DMS153 treated with DMSO at 0.1 percent for 48 hours (cell line): ENCODE measurements around the gene RTF2.

ENCODE experiments used
- DNase-seq: peaks from one replicate; lab custom pipeline; 2025; ENCODE audit not compliant: unreplicated experiment; lab: John Stamatoyannopoulos, UW

RTF2 gene

DNA sequence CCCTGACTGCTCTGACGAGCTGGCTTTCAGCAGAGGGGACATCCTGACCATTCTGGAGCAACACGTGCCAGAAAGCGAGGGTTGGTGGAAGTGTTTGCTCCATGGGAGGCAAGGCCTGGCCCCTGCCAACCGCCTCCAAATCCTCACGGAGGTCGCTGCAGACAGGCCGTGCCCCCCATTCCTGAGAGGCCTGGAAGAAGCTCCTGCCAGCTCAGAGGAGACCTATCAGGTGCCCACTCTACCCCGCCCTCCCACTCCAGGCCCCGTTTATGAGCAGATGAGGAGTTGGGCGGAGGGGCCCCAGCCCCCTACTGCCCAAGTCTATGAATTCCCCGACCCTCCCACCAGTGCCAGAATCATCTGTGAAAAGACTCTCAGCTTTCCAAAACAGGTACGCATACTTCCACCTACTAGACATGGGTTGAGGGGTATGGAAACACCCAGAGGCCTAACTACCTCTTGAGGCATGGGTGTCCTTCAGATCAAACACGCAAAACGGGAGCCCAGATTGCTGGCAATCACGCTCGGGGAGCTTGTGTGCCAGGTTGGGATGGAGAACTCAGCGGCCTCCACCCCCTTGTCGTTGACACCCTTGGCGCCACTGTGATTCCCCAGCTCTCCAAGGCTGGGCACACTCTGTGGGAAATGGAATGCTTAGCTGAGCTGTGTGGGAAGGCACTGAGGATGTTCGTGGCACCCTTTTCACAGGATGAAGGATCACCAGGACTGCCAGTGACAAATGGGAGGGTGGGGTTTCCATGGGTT is 31.0 kb upstream of the RTF2 start:
- DNase-seq = no peak

DNA sequence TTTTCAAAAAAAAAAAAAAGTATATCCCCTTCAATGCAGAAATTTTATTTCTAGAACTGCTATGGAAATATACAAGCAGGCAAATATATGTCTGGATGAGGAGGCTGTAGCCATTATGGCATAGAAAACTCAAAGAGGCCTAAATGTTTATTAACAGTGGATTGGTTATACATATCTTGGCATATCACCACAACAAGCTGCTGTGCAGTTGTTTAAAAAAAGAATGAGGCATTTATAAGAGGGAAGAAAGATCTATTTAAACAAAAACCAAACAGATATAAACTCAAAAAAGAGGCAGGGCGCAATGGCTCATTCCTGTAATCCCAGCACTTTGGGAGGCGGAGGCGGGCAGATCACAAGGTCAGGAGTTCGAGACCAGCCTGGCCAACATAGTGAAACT is 30.1 kb upstream of the RTF2 start:
- no peak for DNase-seq

DNA sequence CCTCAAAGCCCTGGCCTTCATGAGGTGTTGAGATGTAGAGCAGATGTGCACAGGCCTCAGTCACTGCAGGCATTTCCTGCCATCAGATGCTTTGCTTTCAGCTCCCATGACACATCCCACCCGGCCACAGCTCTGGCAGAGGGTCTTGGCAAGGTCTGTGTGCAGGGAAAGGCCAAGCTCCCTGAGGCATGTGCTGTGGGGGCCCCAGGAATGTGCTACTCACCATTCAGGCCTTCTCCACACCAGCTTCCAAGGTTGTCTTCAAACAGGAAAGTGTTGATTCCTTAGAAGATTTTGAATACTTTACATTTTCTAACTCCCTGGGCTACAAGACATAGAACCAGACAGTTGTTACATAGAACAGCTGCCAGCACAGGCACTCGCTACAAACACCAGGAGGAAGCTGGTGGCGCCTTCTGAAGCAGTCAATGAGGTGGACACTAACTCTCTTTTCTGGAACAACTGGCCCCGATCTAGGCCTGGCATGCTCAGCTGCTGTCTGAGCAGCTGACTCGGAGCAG is 28.6 kb upstream of the RTF2 start:
- no peak for DNase-seq

DNA sequence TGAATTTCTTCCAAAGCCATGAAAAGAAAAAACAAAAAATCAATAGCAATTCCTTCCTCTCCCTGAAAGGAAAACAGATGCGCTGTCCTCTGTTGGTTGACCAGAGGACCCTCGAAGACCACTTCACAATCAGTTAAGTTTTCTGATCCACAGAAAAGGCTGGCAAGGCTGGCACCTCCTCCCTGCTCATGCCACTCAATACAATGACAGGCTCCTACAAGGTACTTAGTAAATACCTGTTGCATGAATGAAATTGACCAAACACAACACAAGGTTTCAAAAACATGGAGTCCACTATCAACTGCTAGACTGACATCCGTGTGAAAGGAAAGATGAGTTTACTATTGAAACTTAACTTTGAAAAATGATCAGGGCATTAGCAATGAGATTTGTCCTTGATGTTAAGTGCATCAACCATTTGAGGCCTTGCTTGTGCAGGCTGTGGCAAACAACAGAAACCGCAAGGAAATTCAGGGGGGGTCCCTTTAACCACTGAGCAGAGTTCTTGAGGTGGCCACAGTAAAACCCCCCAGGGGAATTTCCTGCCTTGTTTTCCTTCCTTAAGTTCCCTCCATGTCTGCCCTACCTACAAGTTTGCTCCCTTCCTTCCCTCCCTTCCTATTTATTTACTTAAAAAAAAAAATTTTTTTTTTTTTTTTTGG is 27.9 kb upstream of the RTF2 start:
- no peak for DNase-seq

DNA sequence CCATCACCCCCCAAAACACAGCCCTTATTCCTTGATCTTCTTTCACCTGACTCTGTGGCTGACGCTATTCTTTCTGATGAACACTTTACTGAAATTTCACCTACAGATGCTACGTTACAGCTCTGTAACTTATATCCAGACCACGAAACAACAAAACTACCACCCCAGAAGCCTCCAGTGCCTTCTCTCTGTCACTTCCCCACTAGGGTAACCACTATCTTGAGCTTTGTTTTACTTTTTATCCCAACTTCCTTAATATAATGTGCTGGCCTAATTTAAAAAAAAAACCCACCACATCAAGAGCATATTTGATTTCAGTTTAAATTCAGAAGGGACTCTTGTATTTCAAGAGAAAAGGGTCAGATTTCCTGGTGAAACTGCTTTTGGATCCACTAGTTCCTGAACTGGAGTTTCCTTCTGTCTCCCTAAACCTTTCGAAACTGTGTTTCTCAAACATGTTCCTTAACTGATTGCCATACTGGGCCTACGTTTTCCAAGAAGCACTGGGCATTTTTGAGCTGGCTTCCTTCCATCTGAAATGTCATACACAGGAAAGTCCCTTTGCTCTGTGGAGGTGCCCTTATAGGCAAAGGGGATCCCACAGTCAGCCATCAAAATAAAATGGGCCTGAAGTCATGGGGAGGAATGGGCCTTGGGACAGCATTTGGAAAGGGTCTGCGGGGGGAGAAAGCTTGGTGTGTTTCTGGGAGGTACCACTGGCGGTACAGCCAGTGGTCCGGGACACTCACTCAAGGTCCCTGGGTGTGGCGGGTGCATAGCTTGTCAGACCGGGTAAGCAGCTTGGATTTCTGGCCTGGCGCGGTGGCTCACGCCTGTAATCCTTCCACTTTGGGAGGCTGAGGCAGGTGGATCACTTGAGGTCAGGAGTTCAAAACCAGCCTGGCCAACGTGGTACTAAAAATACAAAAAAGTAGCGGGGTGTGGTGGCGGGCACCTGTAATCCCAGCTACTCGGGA is 25.8 kb upstream of the RTF2 start:
- DNase-seq = no peak

DNA sequence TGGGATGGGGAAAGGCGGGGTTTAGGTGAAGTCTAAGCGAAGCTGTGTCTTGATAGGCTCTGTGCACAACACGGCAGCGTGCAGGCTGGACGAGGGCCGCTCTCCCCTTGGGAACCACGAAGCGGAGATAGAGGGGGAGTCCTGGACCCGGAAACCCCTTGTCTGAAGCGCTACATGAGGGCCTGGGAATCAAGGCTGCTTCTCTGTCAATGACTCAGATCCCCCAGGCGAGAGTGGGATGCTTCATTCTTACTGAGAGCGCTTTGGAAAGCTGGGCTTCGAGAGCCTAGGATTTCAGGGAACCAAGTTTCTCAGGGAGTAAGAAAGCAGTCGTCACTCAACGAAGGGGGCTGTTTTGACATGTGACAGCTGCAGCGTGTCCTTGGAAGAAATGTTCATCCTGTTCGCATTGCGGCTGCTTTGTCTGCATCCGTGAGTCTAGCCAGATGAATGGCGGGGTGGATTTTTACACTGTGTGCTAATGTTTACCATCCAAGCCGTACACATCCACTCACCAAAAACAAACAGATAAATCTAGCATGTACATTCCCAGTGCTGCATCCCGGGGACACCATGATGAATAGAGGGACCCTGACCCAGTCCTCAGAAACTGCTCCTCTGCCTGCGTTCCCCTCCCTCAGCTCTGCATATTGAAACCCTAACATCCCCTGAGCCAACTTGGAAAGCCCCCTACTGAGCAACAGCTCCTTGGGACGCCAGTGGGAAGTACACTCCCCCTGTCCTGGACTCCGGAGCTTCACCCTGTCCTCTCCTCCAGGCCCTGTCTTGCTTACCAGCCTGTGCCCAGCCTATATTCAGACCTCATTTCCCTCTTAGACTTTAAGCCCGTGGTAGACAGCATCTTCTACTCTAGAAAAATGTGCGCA is 24.5 kb upstream of the RTF2 start:
- DNase-seq = no peak

GRCh38 chr20:56445130-56445529 is 23.3 kb upstream of the RTF2 start:
- DNase-seq = no peak

DNA sequence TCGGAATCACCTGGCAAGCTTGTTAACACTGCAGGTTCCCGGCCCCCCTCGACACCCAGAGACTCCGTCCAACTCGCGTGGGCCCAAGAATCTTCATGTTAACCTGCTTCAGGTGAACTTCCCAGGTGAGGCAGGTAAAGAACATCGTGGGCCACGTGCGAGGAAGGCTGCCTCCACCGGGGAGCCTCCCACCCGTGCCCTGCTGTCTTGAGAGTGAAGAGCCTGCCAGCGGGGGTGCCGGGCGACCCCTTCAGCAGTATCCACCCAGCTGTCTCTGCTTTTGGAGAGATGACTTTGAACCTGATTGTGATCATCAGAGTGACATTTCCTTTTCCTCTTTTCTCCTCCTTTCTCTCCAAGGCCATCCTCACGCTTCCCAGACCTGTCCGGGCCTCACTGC is 22.9 kb upstream of the RTF2 start:
- DNase-seq = no peak

GRCh38 chr20:56447227-56447626 is 21.2 kb upstream of the RTF2 start:
- DNase-seq = no peak

GRCh38 chr20:56449459-56449858 is 19.0 kb upstream of the RTF2 start:
- DNase-seq = no peak

- DNase-seq = no peak
These were observed 17.2 kb upstream of the RTF2 start for GRCh38 chr20:56451056-56451765.

- no peak for DNase-seq
These were observed 15.1 kb upstream of the RTF2 start for GRCh38 chr20:56453352-56453751.

DNA sequence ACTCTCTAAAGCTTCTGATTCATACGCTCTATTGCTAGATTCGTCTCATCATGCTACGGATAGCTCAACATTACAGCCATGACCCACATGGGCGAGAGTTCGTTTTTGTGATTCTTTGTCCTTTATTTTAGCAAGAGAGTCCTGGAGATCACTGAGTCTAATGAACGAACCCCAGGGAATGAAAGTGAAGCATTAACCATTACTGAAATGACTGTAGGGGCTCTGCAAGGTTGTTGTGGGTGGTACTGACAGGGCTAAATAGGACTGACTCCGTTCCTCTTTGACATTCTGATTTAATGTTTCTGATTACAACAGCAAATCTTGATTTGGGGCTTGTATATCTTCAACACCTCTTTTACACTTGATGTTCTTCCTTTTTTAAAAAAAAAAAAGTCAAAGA is 13.7 kb upstream of the RTF2 start:
- no peak for DNase-seq

GRCh38 chr20:56458206-56458821 is 10.1 kb upstream of the RTF2 start:
- no peak for DNase-seq

DNA sequence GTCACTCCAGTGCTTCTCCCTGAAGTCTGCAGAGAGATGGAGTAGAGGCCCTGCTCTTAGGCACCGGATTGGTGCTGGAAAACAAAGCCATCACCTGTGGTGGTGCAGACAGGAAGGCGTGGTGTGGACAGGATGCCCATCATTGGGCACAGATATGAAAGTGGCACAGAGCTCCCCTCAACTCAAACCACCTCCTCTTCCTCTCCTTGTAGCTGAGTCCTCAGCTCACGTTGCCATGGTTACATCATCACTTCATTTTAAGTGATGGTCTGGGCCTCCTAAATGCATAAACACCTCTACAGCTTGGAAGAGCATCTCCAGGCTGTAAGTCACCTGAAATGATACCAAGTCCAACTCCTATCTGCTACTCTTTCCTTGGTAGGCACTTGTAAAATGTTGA is 8.0 kb upstream of the RTF2 start:
- DNase-seq = no peak

- no peak for DNase-seq
These were observed 6.9 kb upstream of the RTF2 start for GRCh38 chr20:56461576-56461975.

DNA sequence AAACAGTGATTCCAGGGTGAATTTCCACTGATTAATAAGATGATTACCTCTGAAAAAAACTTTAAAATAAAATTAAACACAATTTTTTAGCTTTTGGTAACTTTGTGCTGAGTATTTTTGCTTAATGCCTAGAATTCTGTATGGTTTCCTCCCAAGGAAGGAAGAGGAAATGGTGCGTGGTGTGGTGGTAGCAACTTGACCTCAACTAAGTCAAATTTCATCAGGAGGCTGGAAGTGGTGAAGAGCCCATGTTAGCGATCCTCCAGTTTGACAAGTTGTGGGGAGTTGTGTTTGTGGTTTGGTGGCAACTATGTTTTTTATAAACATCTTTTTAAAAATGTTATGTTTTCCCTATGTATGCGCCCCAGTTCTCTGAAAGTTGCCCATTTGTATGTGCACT is 5.0 kb upstream of the RTF2 start:
- DNase-seq = no peak

DNA sequence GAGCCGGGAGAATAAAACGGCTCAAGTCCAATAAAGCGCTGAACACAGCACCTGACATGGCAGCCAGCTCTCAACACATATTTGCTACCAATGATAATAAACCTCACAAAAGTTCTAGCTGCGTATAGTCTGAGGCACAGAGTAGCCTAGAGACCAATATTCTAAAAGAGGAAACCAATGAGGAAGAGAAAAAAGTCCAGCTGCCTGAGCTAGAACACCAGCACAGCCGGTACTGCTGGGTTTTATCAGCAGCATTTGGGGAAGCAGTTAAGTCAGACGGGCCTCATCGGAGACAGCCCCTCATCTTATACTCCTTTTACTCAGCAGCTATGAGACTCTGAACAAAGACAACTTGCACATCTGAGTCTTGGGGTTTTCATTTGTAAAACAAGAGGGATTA is 2.4 kb upstream of the RTF2 start:
- DNase-seq = no peak

GRCh38 chr20:56467968-56468315 is 485 bp upstream of the RTF2 start:
- DNase-seq = no peak

- no peak for DNase-seq
These were observed 636 bp downstream of the RTF2 start for GRCh38 chr20:56469077-56469449.
